GM13976 (cell line): ENCODE measurements around the gene USF2.
"Not testable (repeated sequence)": the region's sequence is repeated elsewhere in the genome, so short reads cannot be mapped to it uniquely, and the experiment has no call there.

Experiments used
- DNase-seq: peaks from one replicate; pipeline ENCODE4 v3.0.0; 2012; ENCODE audit warnings: low spot score
- in situ Hi-C: fragments of 300-500 bp; cut with MboI; formaldehyde crosslinking; loops from one replicate; pipeline ENCODE4 v1.12.0; 2022; ENCODE audit warnings: low sequenced_read_pairs, mixed read lengths, inconsistent platforms; ENCODE audit not compliant: unreplicated experiment
- TF ChIP-seq, protein P1 (sequence below): IDR thresholded peaks from 2 replicates; pipeline ENCODE4 v1.5.1; 2012; ENCODE audit warnings: borderline replicate concordance, mild to moderate bottlenecking; ENCODE audit not compliant: insufficient read depth; ENCODE audit errors: extremely low read depth, missing control alignments, control extremely low read depth

The USF2 gene

DNA sequence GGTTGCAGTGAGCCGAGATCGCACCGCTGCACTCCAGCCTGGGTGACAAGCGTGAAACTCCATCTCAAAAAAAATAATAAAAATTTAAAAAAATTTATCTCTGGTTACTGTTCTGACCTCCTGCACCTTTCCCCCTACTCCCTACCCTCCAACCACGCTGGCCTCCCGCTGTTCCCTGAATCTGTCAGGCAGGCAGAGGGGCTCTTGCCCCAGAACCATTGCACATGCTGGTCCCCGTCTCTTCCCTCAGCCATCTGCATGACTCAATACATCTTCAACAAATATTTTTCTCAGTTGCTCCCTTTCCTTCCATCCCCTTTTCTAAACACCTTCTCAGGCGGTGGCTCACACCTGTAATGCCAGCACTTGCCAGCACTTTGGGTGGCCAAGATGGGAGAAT, 39.2 kb upstream of the USF2 start:
- TF ChIP-seq, protein P1, sequence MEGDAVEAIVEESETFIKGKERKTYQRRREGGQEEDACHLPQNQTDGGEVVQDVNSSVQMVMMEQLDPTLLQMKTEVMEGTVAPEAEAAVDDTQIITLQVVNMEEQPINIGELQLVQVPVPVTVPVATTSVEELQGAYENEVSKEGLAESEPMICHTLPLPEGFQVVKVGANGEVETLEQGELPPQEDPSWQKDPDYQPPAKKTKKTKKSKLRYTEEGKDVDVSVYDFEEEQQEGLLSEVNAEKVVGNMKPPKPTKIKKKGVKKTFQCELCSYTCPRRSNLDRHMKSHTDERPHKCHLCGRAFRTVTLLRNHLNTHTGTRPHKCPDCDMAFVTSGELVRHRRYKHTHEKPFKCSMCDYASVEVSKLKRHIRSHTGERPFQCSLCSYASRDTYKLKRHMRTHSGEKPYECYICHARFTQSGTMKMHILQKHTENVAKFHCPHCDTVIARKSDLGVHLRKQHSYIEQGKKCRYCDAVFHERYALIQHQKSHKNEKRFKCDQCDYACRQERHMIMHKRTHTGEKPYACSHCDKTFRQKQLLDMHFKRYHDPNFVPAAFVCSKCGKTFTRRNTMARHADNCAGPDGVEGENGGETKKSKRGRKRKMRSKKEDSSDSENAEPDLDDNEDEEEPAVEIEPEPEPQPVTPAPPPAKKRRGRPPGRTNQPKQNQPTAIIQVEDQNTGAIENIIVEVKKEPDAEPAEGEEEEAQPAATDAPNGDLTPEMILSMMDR = no peak
- DNase-seq = no peak
- in situ Hi-C loops = no loop called here

DNA sequence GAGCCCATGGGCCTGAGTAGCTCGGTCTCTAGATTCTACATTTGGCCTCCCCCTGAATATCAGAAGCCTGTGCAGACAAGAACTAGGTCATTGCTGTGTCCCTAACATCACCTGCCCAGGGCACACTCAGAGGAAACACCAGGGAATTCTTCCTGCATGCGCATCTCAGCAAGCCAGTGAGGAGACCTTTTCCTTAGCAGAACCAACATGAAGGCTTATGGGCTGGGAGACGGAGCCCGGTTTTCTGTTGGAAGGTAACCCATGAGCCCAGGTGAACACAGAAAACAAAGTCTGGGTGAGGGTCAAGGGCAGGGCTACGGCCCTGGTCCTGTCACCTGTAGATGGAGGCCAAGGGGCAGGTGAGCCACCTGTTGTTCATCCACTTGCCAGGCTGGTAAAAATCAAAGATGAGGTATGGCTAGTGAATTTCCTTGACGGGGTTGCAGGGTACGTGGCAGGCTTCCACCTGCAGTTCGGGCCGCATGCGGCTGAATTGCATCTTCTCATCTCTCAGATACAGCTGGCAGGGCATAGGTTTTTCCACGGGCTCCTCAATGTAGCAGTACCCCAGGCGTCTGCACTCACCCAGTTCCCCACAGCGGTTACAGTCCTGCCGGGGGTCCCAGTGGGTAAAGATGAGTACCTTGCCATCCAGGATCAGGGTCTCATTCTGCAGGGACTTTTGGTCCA, 36.7 kb upstream of the USF2 start:
- TF ChIP-seq, protein P1 = no peak
- in situ Hi-C loops = no loop called here
- no peak for DNase-seq

DNA sequence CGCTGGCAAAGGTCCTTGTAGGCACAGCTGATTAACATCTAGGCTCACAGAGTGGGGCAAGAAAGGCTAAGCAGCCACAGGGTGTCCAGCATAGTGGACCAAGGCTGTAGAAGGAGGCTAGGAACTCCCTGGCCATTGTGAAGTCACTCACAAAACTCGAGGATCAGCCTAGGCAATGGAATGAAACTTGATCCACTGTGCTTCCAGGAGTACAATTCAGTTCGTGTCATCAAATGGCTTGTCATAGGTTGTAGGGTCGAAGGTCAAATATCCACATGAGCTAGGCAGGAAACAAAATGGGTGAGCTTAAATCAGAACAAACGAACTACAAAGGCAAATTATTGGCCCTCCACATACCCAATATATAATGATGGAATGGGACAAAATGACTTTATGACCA, 35.9 kb upstream of the USF2 start:
- no peak for DNase-seq
- in situ Hi-C loops = no loop called here
- TF ChIP-seq, protein P1 = no peak

DNA sequence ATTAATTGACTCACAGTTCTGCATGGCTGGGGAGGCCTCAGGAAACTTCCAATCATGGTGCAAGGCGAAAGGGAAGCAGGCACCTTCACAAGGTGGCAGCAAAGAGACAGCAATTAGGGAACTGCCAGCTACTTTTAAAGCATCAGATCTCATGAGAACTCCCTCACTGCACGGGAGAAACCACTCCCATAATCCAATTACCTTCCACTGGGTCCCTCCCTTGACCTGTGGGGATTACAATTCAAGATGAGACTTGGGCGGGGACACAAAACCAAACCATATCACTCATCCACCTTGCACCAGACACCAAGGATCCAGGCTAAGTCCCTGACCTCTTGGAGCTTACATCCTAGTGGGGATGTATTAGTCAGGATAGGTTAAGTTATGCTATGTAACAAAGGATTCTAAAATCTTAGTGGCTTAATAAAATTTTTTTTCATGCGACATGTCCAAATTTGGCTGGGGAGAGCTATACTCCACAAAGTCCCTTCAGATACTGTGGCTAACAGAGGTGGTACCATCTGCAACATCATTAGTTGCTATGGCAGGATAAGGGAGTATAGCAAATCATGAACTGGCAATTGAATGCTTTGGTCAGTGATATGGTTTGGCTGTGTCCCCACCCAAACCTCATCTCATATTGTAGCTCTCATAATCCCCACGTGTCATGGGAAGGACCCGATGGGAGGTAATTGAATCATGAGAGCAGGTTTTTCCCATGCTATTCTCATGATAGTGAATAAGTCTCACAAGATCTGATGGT, 31.9 kb upstream of the USF2 start:
- TF ChIP-seq, protein P1 = no peak
- no peak for DNase-seq
- in situ Hi-C loops = no loop called here

DNA sequence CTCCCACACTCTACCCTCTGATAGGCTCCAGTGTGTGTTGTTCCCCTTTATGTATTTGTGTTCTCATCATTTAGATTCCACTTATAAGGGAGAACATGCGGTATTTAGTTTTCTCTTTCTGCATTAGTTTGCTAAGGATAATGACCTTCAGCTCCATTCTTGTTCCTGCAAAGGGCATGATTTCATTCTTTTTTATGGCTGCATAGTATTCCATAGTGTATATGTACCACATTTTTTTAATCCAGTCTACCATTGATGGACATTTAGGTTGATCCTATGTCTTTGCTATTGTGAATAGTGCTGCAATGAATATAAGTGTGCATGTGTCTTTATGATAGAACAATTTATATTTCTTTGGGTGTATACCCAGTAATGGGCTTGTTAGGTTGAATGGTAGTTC, 29.2 kb upstream of the USF2 start:
- DNase-seq, in situ Hi-C loops: not testable (repeated sequence)

DNA sequence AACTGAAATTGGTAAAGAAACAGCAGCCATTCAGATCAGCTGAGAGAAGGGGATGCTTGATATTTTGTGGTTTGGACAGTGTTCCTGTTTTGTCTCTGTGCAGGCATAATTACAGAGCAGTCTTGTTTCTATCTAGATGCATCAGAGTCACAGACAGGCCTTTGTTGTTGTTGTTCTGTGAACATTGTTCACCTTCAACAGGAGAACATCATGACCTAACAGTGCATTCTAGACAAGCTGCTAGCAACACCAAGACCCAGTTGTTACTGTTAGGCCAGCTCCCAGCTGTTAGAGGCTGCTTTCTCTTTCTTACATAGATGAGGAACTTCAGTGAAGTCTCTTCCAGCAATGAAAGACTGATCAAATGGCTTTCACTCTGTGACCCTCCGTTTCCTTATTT, 28.4 kb upstream of the USF2 start:
- no peak for DNase-seq
- in situ Hi-C loops = no loop called here
- TF ChIP-seq, protein P1 = no peak

DNA sequence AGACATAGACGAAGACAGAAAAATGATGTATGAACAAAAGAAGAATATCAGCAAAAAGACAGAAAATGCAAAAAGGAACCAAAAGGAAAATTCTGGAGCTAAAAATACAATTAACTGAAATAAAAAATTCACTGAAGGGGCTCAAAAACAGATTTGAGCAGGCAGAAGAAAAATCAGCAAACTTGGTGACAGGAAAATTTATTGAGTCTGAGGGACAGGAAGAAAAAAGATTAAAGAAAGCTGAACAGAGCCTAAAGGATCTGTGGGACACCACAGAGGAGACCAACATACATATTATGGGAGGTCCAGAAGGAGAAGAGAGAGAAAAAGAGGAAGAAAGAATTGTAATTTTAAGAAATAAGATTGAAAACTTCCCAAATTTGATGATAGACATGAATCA, 27.3 kb upstream of the USF2 start:
- TF ChIP-seq, protein P1 = no peak
- DNase-seq = no peak
- in situ Hi-C loops = no loop called here
